ENCODE measurements around the gene DSCAML1.

DSCAML1 gene

GRCh38 chr11:117631336-117632140 is 165.5 kb downstream of the DSCAML1 start:
- no peak for FAIRE-seq
- TF ChIP-seq CTCF (IDR thresholded peaks at IDR 0.05; ENCODE audit: insufficient read depth, missing control alignments) = no peak
- no peak for DNase-seq (ENCODE audit: insufficient read length, low spot score)

- FAIRE-seq = no peak
- TF ChIP-seq CTCF (IDR thresholded peaks at IDR 0.05; ENCODE audit: insufficient read depth, missing control alignments) = no peak
- no peak for DNase-seq (ENCODE audit: insufficient read length, low spot score)
These were observed 167.0 kb downstream of the DSCAML1 start for GRCh38 chr11:117629891-117630538.

DNA sequence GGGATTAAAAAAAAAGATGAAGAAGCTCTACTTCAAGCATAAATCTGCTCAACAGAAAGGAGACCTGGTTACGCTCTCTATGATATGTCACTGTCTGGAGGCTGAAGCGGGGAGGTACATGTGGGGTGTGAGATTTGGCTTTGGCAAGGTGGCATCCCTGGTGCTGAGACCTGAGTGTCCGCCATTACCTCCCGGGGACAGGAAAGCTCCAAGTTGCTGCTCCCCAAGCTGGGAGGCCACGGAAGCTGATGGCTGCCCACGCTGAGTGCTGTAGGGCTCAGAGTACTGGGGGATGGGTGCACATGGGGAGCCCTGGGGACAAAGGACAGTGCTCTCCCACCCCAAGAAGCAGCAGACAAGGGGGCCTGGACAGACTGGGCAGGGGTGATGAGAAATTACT is 167.9 kb downstream of the DSCAML1 start:
- no peak for TF ChIP-seq CTCF (IDR thresholded peaks at IDR 0.05; ENCODE audit: insufficient read depth, missing control alignments)
- FAIRE-seq = no peak
- DNase-seq (ENCODE audit: insufficient read length, low spot score) = no peak

- no peak for DNase-seq (ENCODE audit: insufficient read length, low spot score)
- no peak for FAIRE-seq
- no peak for TF ChIP-seq CTCF (IDR thresholded peaks at IDR 0.05; ENCODE audit: insufficient read depth, missing control alignments)
These were observed 169.8 kb downstream of the DSCAML1 start for GRCh38 chr11:117627259-117627658.

- no peak for TF ChIP-seq CTCF (IDR thresholded peaks at IDR 0.05; ENCODE audit: insufficient read depth, missing control alignments)
These were observed 170.4 kb downstream of the DSCAML1 start for GRCh38 chr11:117626576-117626975.

GRCh38 chr11:117625237-117625636 is 171.8 kb downstream of the DSCAML1 start:
- no peak for TF ChIP-seq CTCF (IDR thresholded peaks at IDR 0.05; ENCODE audit: insufficient read depth, missing control alignments)
- FAIRE-seq = peak; percentile 60
- peak; percentile 76 for DNase-seq (ENCODE audit: insufficient read length, low spot score)

More at GRCh38 chr11:117626576-117626975, 170.4 kb downstream of the DSCAML1 start:
- no peak for DNase-seq (ENCODE audit: insufficient read length, low spot score)
- no peak for FAIRE-seq

- FAIRE-seq (no peak), DNase-seq (ENCODE audit: insufficient read length, low spot score) (no peak)
- no peak for TF ChIP-seq CTCF (IDR thresholded peaks at IDR 0.05; ENCODE audit: insufficient read depth, missing control alignments)
These were observed 173.2 kb downstream of the DSCAML1 start for GRCh38 chr11:117623831-117624271.

All from D721Med (cell line).